Measurements from ENCODE around the gene TGFBR2.

The TGFBR2 gene

GRCh38 chr3:30604093-30604492, 2.3 kb upstream of the TGFBR2 start:
- no peak for DNase-seq

- DNase-seq, result no peak
Measured at GRCh38 chr3:30604558-30604957, 1.8 kb upstream of the TGFBR2 start.

- no peak for DNase-seq
Measured at GRCh38 chr3:30605005-30605404, 1.4 kb upstream of the TGFBR2 start.

DNA sequence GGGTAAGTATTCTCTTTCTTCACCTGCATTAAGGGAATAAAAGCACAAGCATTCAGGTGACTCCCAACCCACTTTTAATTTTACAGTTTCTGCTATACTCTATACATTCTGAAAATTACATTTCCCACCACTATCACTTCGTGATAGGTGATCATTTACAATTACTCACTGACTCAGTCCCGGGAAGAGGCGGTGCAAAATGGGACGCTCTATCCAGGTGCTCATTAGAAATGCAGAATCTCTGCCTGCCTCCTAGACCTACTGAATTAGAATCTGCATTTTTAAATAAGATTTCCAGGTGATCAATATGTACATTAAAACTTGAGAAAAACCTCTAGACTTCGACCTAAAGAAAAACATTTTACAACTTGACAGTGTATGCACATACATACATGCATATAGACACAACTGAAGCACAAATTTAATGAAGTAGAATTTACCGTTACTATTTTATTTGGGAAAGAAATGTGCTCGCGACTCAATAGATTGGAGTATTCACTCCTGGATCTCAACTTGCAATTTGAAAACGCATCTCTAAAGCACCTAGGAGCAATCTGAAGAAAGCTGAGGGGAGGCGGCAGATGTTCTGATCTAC, 598 bp upstream of the TGFBR2 start:
- DNase-seq, result no peak

GRCh38 chr3:30607032-30607833, 832 bp downstream of the TGFBR2 start:
- no peak for DNase-seq

GRCh38 chr3:30608598-30608947, 2.2 kb downstream of the TGFBR2 start:
- no peak for DNase-seq

- no peak for DNase-seq
Measured at GRCh38 chr3:30609930-30610701, 3.7 kb downstream of the TGFBR2 start.

- no peak for DNase-seq
Measured at GRCh38 chr3:30610702-30611368, 4.4 kb downstream of the TGFBR2 start.

DNA sequence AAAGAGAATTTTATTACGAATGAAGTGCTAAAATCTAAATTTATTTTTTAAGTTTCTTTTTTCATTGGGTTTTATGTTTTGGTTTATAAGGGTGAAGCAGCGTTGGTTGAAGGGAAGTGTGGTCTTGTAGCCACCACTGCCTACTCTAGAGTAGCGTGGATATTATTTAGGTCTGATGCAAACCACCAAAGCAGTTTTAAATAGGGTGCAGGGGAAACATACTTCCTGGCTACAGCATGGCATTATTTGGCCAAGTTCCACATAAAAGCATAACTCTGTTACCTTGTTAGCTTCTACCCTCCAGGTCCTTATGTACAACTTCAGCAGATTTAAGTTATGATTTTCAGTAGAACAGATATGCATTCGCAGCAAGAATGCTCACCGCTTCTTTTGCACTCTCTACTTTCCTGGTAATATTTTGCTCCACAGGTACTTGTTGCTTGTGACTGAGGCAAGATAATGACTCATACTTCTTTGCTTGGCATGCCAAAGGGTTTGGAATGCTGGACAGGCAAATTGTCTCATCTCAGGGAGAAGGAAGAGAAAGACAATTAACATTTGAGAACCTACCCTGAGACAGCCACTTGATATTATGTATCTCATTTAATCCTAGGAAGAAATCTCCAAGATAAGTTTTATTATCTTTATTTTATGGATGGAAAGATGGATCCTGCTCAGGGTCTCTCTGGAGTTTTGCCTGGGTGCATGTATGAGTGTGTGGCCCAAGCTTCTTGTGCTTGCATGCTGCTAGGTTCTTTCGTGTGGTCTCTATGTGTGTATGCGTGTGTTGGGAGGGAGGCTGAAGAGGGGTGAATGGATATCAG, 5.4 kb downstream of the TGFBR2 start:
- DNase-seq, result peak in 1 of 2 experiments; percentile 26

DNA sequence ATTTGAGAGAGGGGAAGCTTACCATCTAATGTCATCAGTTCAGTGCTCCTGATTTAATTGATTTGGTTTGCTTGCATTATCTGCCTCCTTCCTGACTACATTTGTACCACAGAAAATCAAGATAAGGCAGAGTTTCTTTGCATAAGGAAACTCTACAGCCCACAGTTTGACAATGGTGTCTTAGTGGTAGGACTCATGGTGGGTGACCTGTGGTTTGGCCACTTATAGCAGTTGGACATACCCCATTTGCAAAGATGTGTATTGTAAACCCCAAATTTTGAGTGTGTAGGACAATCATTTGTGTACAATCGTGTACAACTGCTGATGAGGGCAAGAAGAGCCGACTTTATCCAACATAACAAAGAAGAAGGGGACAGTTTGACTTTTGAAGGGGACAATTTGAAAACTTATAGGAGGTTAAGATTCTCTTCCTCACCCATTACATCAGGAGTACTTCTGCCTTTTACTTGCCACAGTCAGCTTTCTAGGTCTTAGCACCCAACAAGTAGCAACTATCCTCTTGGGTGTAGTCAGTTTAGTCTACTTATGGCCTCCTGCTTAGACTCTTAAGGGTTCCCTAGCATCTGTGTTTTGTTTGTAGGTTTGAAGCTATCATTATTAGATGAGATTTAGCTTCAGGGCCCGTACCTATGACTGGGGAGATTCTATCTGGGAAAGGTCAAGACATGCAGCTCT, 6.2 kb downstream of the TGFBR2 start:
- no peak for DNase-seq

DNA sequence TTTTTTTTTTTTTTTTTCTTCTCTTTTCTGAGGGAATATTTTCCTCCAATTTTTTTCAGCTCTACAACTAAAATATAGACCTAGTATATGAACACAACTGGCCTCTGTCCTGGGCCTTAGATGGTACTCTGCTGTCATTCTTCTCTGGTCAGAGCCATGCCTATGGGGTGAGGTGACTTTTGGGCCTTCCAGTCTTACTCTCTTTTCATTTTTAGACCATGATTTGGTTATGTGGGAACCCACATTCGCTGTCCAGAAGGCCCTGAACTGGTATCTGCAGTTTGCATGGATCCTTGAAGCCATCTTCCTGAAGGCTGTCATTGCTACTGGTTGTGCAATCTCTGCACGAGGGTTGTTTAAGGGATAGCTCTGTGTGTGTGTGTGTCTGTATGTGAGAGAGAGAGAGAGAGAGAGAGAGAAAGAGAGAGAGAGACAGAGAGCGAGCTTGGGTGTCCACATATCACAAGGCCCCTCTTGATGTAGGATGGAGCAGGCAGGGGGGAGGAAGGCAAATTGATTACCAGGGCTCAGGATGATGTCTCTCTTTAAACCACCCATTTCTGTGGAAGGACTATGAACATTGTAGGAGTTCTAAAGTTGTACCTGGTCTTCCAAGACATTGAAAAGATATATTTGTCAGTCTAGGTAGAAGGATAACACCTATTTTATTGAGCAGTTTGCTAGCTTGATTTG, 6.9 kb downstream of the TGFBR2 start:
- DNase-seq, result no peak

GRCh38 chr3:30614373-30614772, 8.0 kb downstream of the TGFBR2 start:
- DNase-seq, result no peak

GRCh38 chr3:30614943-30615342, 8.5 kb downstream of the TGFBR2 start:
- DNase-seq, result no peak

GRCh38 chr3:30615615-30616346, 9.4 kb downstream of the TGFBR2 start:
- no peak for DNase-seq

DNA sequence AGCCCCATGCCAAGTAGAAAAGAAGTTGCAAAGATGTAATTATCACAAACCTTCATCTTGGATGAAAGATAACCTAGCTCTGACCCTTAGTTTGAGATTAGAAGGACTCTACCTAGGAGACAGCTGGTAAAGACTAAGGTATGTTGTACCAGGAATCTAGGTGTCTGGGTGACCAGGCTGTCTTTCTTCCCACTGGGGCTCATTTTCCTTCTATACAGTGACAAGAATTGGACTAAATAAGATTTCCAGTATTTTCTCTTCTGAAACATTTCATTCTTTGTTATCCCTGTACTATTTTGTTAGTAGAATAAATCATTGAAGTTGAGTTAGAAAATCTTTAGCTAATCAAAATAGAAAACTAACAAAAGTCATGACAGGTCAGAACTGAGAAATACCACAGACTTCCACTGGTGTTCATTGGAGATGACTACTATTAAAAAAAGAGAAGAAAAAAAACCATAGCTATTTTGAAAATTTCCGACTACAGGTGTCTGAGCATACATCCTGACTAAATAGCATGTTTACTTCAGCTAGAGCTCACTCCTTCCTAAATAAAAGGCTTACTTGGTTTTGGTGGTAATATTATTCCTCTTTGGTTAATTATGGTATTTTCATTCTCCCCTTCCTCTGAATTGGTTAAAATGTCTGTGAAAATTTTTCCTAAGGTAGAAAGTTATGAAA, 10.1 kb downstream of the TGFBR2 start:
- DNase-seq, result no peak

GRCh38 chr3:30617069-30617468, 10.7 kb downstream of the TGFBR2 start:
- DNase-seq, result no peak

DNA sequence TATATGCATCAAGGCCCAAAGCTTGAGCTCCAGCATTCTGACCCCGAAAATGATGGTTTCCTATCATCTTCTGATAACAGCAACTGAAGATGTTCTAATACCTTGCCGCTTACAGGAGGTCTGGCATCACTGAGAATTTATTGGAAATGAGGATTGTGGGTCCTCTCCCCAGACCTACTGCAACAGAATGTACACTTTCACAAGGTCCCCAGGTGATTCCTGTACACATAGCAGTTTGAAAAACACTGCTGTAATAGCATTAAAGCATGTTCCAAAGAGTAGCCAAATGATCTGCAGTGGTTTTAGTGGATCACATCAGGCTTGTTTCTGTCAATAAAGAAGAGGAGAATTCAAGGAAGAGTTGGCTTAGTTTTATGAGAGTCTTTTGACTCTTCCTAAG, 11.3 kb downstream of the TGFBR2 start:
- no peak for DNase-seq

GRCh38 chr3:30618526-30618925, 12.1 kb downstream of the TGFBR2 start:
- DNase-seq, result no peak

GRCh38 chr3:30619318-30619717, 12.9 kb downstream of the TGFBR2 start:
- no peak for DNase-seq

Measured in NCI-H446 (cell line).